ENCODE results near the gene YEATS2.

- TF ChIP-seq CTCF (IDR thresholded peaks at IDR 0.05) (no peak), POLR2A (IDR thresholded peaks at IDR 0.05) (no peak)
Measured at GRCh38 chr3:183812761-183813445, 115.3 kb downstream of the YEATS2 start.
